ENCODE data around the gene OSBPL3. TPM values are rescaled to one million over a fixed set of nuclear protein-coding genes. Genes with fewer than 3 reads are reported as not detected.

The OSBPL3 gene
- total RNA-seq, 1 donor from 2014 or later, result 9.8 TPM

GRCh38 chr7:24924375-24924774, 55.6 kb downstream of the OSBPL3 start:
- no peak for TF ChIP-seq CTCF (IDR thresholded peaks at IDR 0.05; ENCODE audit: unreplicated experiment)
- no peaks in the 10 kb centered on the region for H3K27me3 Mint-ChIP-seq (ENCODE audit: low read depth)
- peaks cover 3% of the 10 kb centered on the region for H3K9me3 Mint-ChIP-seq
- no peaks in the 10 kb centered on the region for H3K36me3 Mint-ChIP-seq
- DNase-seq (ENCODE audit: low spot score in 2 of 2, unreplicated experiment in 2 of 2), result no peak
- no peak overlapping the region for H3K4me3 Mint-ChIP-seq
- no peak overlapping the region for H3K27ac Mint-ChIP-seq
- H3K4me1 Mint-ChIP-seq, result peaks cover 8% of the 10 kb centered on the region

GRCh38 chr7:24923172-24923865, 56.7 kb downstream of the OSBPL3 start:
- no peak overlapping the region for H3K27ac Mint-ChIP-seq
- H3K4me3 Mint-ChIP-seq, result no peak overlapping the region
- DNase-seq (ENCODE audit: low spot score in 2 of 2, unreplicated experiment in 2 of 2), result no peak
- no peak for TF ChIP-seq CTCF (IDR thresholded peaks at IDR 0.05; ENCODE audit: unreplicated experiment)
- no peaks in the 10 kb centered on the region for H3K27me3 Mint-ChIP-seq (ENCODE audit: low read depth)
- peaks cover 8% of the 10 kb centered on the region for H3K4me1 Mint-ChIP-seq
- no peaks in the 10 kb centered on the region for H3K36me3 Mint-ChIP-seq
- peaks cover 9% of the 10 kb centered on the region for H3K9me3 Mint-ChIP-seq

- peaks cover 8% of the 10 kb centered on the region for H3K4me1 Mint-ChIP-seq
- no peaks in the 10 kb centered on the region for H3K36me3 Mint-ChIP-seq
- no peaks in the 10 kb centered on the region for H3K27me3 Mint-ChIP-seq (ENCODE audit: low read depth)
- H3K27ac Mint-ChIP-seq, result no peak overlapping the region
- no peak for TF ChIP-seq CTCF (IDR thresholded peaks at IDR 0.05; ENCODE audit: unreplicated experiment)
- H3K9me3 Mint-ChIP-seq, result peaks cover 9% of the 10 kb centered on the region
- DNase-seq (ENCODE audit: low spot score in 2 of 2, unreplicated experiment in 2 of 2), result no peak
- no peak overlapping the region for H3K4me3 Mint-ChIP-seq
These were observed 57.7 kb downstream of the OSBPL3 start for GRCh38 chr7:24922099-24922773.

- no peak for DNase-seq (ENCODE audit: low spot score in 2 of 2, unreplicated experiment in 2 of 2)
- Mint-ChIP-seq H3K4me3 (no peak overlapping the region), H3K27ac (no peak overlapping the region), H3K36me3 (no peaks in the 10 kb centered on the region), H3K27me3 (ENCODE audit: low read depth) (no peaks in the 10 kb centered on the region), H3K9me3 (peaks cover 9% of the 10 kb centered on the region), H3K4me1 (peaks cover 8% of the 10 kb centered on the region)
- no peak for TF ChIP-seq CTCF (IDR thresholded peaks at IDR 0.05; ENCODE audit: unreplicated experiment)
These were observed 58.7 kb downstream of the OSBPL3 start for GRCh38 chr7:24921362-24921679.

- Mint-ChIP-seq H3K4me3 (no peak overlapping the region), H3K27ac (no peak overlapping the region), H3K27me3 (ENCODE audit: low read depth) (no peaks in the 10 kb centered on the region), H3K4me1 (peaks cover 8% of the 10 kb centered on the region), H3K9me3 (peaks cover 9% of the 10 kb centered on the region), H3K36me3 (no peaks in the 10 kb centered on the region)
- no peak for TF ChIP-seq CTCF (IDR thresholded peaks at IDR 0.05; ENCODE audit: unreplicated experiment)
- no peak for DNase-seq (ENCODE audit: low spot score in 2 of 2, unreplicated experiment in 2 of 2)
These were observed 59.3 kb downstream of the OSBPL3 start for GRCh38 chr7:24920451-24921361.
